DOHH2 (cell line): Measurements from ENCODE around the gene ERAS.

ENCODE experiments used
- CTCF ChIP-seq: fragments of 200-600 bp; sonication (generic); IDR thresholded peaks from one replicate; pipeline ENCODE4 v1.5.1; 2014; ENCODE audit warnings: antibody characterized with exemption, mild to moderate bottlenecking, low read depth, low read length; ENCODE audit not compliant: poor library complexity, severe bottlenecking
- EZH2phosphoT487 ChIP-seq: fragments of 200-600 bp; sonication (generic); IDR thresholded peaks from 2 replicates; pipeline ENCODE4 v1.6.1; 2017; ENCODE audit warnings: borderline replicate concordance, mild to moderate bottlenecking, antibody characterized with exemption, low read length, moderate library complexity, mixed read lengths

GRCh38 chrX:48827654-48827968 is 1.3 kb downstream of the ERAS start:
- TF ChIP-seq CTCF (no peak), EZH2phosphoT487 (no peak)
